HT-29 (cell line): ENCODE measurements around the gene KCTD10. TPM values are rescaled to one million over a fixed set of nuclear protein-coding genes. Genes with fewer than 3 reads are reported as not detected.

Experiments used
- DNase-seq: peaks from one replicate; pipeline ENCODE4 v3.0.0-alpha.2; 2015; ENCODE audit warnings: low spot score
- total RNA-seq: library from RNA; depleted of rRNA; stranded (reverse); fragments of >200 nt; shearing (Covaris generic); gene quantifications from 2 replicates; pipeline ENCODE4 v1.2.3, GENCODE V29; 2014; rRNA removed

Gene KCTD10
- 38.4 and 39.9 TPM in 2 replicates for total RNA-seq

- peak; percentile 91 for DNase-seq
Measured at GRCh38 chr12:109477185-109477962, at the start of gene KCTD10, which contains the start of gene UBE3B. Gene KCTD10, minus strand, starts transcription at chr12:109477300. Its CDS starts 38 bp downstream, at chr12:109477262. Gene UBE3B, plus strand, starts transcription at chr12:109477634. Its CDS starts 5,918 bp downstream, at chr12:109483552.

- no peak for DNase-seq
Measured at GRCh38 chr12:109525279-109525585, 48.1 kb upstream of the KCTD10 start.

GRCh38 chr12:109524466-109525278, 47.6 kb upstream of the KCTD10 start:
- no peak for DNase-seq

- no peak for DNase-seq
Measured at GRCh38 chr12:109523504-109523903, 46.4 kb upstream of the KCTD10 start.

GRCh38 chr12:109523071-109523470, 46.0 kb upstream of the KCTD10 start:
- no peak for DNase-seq

GRCh38 chr12:109521831-109522230, 44.7 kb upstream of the KCTD10 start:
- DNase-seq: no peak

GRCh38 chr12:109519787-109520186, 42.7 kb upstream of the KCTD10 start:
- DNase-seq: no peak

- peak; percentile 79 for DNase-seq
Measured at GRCh38 chr12:109518820-109519665, 41.9 kb upstream of the KCTD10 start.

- DNase-seq: no peak
Measured at GRCh38 chr12:109517619-109518018, 40.5 kb upstream of the KCTD10 start.

GRCh38 chr12:109513977-109514376, 36.9 kb upstream of the KCTD10 start:
- DNase-seq: no peak

- DNase-seq: no peak
Measured at GRCh38 chr12:109513051-109513450, 36.0 kb upstream of the KCTD10 start.

- no peak for DNase-seq
Measured at GRCh38 chr12:109512608-109513007, 35.5 kb upstream of the KCTD10 start.

GRCh38 chr12:109510196-109510595, 33.1 kb upstream of the KCTD10 start:
- no peak for DNase-seq

- no peak for DNase-seq
Measured at GRCh38 chr12:109504068-109504467, 27.0 kb upstream of the KCTD10 start.

- DNase-seq: no peak
Measured at GRCh38 chr12:109503611-109504010, 26.5 kb upstream of the KCTD10 start.

- no peak for DNase-seq
Measured at GRCh38 chr12:109502332-109502731, 25.2 kb upstream of the KCTD10 start.

GRCh38 chr12:109501299-109501698, 24.2 kb upstream of the KCTD10 start:
- no peak for DNase-seq

- DNase-seq: no peak
Measured at GRCh38 chr12:109500406-109501185, 23.5 kb upstream of the KCTD10 start.

- no peak for DNase-seq
Measured at GRCh38 chr12:109497675-109498074, 20.6 kb upstream of the KCTD10 start.

- DNase-seq: no peak
Measured at GRCh38 chr12:109496306-109496705, 19.2 kb upstream of the KCTD10 start.

GRCh38 chr12:109495012-109495411, 17.9 kb upstream of the KCTD10 start:
- no peak for DNase-seq
